ENCODE results near the gene ADGRD1. TPM values are rescaled to one million over a fixed set of nuclear protein-coding genes. Genes with fewer than 3 reads are reported as not detected.

ADGRD1 gene
- total and polyA plus RNA-seq, 2 of the 8 experiments (the other 6 are each of a cell fraction or from before 2014, with no cell fraction given) = 0.36 to 0.48 TPM

DNA sequence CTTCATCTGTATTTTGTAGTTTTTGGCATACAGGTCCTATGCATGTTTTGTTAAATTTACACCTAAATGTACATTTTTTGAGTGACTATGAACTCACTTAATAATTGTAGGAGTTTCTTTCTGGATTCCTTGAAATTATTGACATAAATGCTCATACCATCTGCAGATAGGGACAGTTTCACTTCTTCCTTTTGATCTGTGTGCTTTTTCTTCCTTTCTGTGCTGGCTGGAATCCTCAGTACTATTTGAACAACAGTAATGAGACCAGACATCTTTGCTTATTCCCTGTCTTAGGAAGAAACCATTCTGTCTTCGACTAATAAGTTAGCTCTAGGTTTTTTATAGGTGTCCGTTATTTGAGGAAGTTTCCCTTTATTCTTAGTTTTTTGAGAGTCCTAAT is 110.3 kb downstream of the ADGRD1 start:
- Histone ChIP-seq H3K56ac (replicated peaks; ENCODE audit: insufficient read length, low read depth, low read length) (no peak overlapping the region), H2BK5ac (ENCODE audit: low read depth, low read length) (no peak overlapping the region), H2AFZ (ENCODE audit: low read length) (no peak overlapping the region), H2BK120ac (replicated peaks; ENCODE audit: low read depth, low read length) (no peak overlapping the region), H4K8ac (ENCODE audit: extremely low read depth, insufficient read depth, low read length) (no peak overlapping the region), H3K79me2 (ENCODE audit: control insufficient read depth in 1 of 2, insufficient read depth in 2 of 2, low read length in 2 of 2) (no peaks in the 10 kb centered on the region), H2AK5ac (ENCODE audit: low read depth, low read length) (no peak overlapping the region), H3K27me3 (replicated peaks in 1 of 4; ENCODE audit: control insufficient read depth in 3 of 4, extremely low read depth in 1 of 4, insufficient read depth in 3 of 4, low read length in 3 of 4) (no peaks in the 10 kb centered on the region), H2BK15ac (ENCODE audit: low read length) (no peak overlapping the region), H3K9me3 (ENCODE audit: insufficient read depth in 2 of 2, low read depth in 1 of 2, low read length in 1 of 2) (no peaks in the 10 kb centered on the region), H3K27ac (ENCODE audit: low read depth, low read length) (no peak overlapping the region), H4K20me1 (replicated peaks in 1 of 2; ENCODE audit: control insufficient read depth in 1 of 2, insufficient read depth in 2 of 2, low read length in 2 of 2) (no peaks in the 10 kb centered on the region), H3K9ac (replicated peaks in 1 of 4; ENCODE audit: extremely low read depth in 1 of 4, low read depth in 3 of 4, low read length in 3 of 4) (no peak overlapping the region), H3K4ac (replicated peaks; ENCODE audit: insufficient read length, low read depth, low read length) (no peak overlapping the region), H3K18ac (ENCODE audit: extremely low read depth, low read length) (no peak overlapping the region), H2BK20ac (ENCODE audit: low read length) (no peak overlapping the region), H3K36me3 (ENCODE audit: control insufficient read depth in 2 of 4, insufficient read depth in 4 of 4, low read length in 3 of 4) (no peaks in the 10 kb centered on the region), H3K23ac (ENCODE audit: insufficient read length) (no peak overlapping the region), H3K23me2 (ENCODE audit: low read depth, low read length) (no peaks in the 10 kb centered on the region), H4K91ac (replicated peaks; ENCODE audit: insufficient read length, low read length) (no peak overlapping the region), H3K4me3 (ENCODE audit: extremely low read depth in 1 of 4, insufficient read depth in 2 of 4, low read depth in 3 of 4, low read length in 4 of 4) (no peak overlapping the region), H2BK12ac (ENCODE audit: low read depth, low read length) (no peak overlapping the region), H3K79me1 (ENCODE audit: low read depth, low read length) (no peaks in the 10 kb centered on the region), H3K4me2 (ENCODE audit: insufficient read depth in 1 of 2, low read depth in 2 of 2, low read length in 2 of 2) (no peak overlapping the region), H3K4me1 (replicated peaks in 1 of 4; ENCODE audit: control insufficient read depth in 3 of 4, insufficient read depth in 4 of 4, low read length in 3 of 4) (no peaks in the 10 kb centered on the region), H4K5ac (ENCODE audit: insufficient read length, low read depth, low read length) (no peak overlapping the region), H3K14ac (ENCODE audit: insufficient read length) (no peak overlapping the region)
- CTCF ChIA-PET (ENCODE audit: partially characterized antibody) = no interaction called here
- no peak for TF ChIP-seq SIRT6 (IDR thresholded peaks at IDR 0.05; ENCODE audit: low read length)
- no peak for TF ChIP-seq POLR2AphosphoS5 (IDR thresholded peaks at IDR 0.05; ENCODE audit: low read depth, low read length)
- no peak for TF ChIP-seq BCL11A (IDR thresholded peaks at IDR 0.05; ENCODE audit: low read depth in 2 of 2, low read length in 2 of 2)
- no peak for TF ChIP-seq SP1 (IDR thresholded peaks at IDR 0.05; ENCODE audit: low read depth, low read length)
- no peak for TF ChIP-seq JUN (IDR thresholded peaks at IDR 0.05; ENCODE audit: low read depth, low read length)
- TF ChIP-seq RNF2 (IDR thresholded peaks at IDR 0.05; ENCODE audit: borderline replicate concordance, low read depth, low read length, missing control alignments, poor library complexity, severe bottlenecking) = no peak
- no peak for TF ChIP-seq JUND (IDR thresholded peaks at IDR 0.05; ENCODE audit: low read length)
- TF ChIP-seq TCF12 (IDR thresholded peaks at IDR 0.05; ENCODE audit: low read depth, low read length) = no peak
- TF ChIP-seq TEAD4 (IDR thresholded peaks at IDR 0.05; ENCODE audit: low read depth, low read length) = no peak
- TF ChIP-seq RXRA (IDR thresholded peaks at IDR 0.05; ENCODE audit: insufficient read depth, low read depth, low read length) = no peak
- no peak for TF ChIP-seq ASH2L (IDR thresholded peaks at IDR 0.05; ENCODE audit: low read length)
- no peak for TF ChIP-seq KDM1A (IDR thresholded peaks at IDR 0.05; ENCODE audit: borderline replicate concordance, low read length)
- WGBS, 2 experiments (ENCODE audit: extremely low coverage in 1 of 2, insufficient coverage in 1 of 2, insufficient read length in 1 of 2, insufficient replicate concordance in 2 of 2, low coverage in 1 of 2, low lambda C conversion rate in 2 of 2, missing lambda C conversion rate in 1 of 2) = 76% methylated on average over 2 of the region's 2 CpGs; no CpG with 5 or more reads in 1 of the 2 experiments
- FAIRE-seq = no peak
- no peak for DNase-seq (ENCODE audit: low read depth in 1 of 2, low spot score in 2 of 2)
- POLR2A ChIA-PET (ENCODE audit: partially characterized antibody) = no interaction called here

Measured in H1 (cell line).